HepG2 (cell line): ENCODE data around the gene NCKIPSD. TPM values are rescaled to one million over a fixed set of nuclear protein-coding genes. Genes with fewer than 3 reads are reported as not detected.

Experiments used
- GATAD2A ChIP-seq: IDR thresholded peaks from 2 replicates; pipeline ENCODE4 v1.6.1; 2016
- GPN1 ChIP-seq: sonication (generic); formaldehyde crosslinking; IDR thresholded peaks from 2 replicates; pipeline ENCODE4 v1.5.1; 2020; ENCODE audit warnings: missing genetic modification reagents, borderline replicate concordance
- IKZF4 ChIP-seq: sonication (generic); formaldehyde crosslinking; IDR thresholded peaks from 2 replicates; pipeline ENCODE4 v1.5.1; 2020; ENCODE audit warnings: borderline replicate concordance, mild to moderate bottlenecking, low read depth, missing genetic modification reagents; ENCODE audit errors: not compliant biosample characterization
- IRF1 ChIP-seq: sonication (generic); formaldehyde crosslinking; IDR thresholded peaks from 2 replicates; pipeline ENCODE4 v1.4.0; 2020; ENCODE audit warnings: low read depth, mild to moderate bottlenecking, missing genetic modification reagents
- KLF16 ChIP-seq, 2 experiments: sonication (generic) in 1 of 2; formaldehyde crosslinking in 1 of 2; IDR thresholded peaks; 2 replicates each; pipeline versions ENCODE4 v1.6.1 to v1.8.0; 2016 to 2023; ENCODE audit warnings: missing genetic modification reagents in 2 of 2, missing compliant biosample characterization in 1 of 2
- MIER3 ChIP-seq: IDR thresholded peaks from 2 replicates; pipeline ENCODE4 v1.6.1; 2016; ENCODE audit warnings: missing compliant biosample characterization, borderline replicate concordance
- NR2F1 ChIP-seq, 2 experiments: fragments of 450-650 bp in 1 of 2; formaldehyde crosslinking in 1 of 2; IDR thresholded peaks; 2 replicates each; pipeline versions ENCODE4 v1.5.0 to v1.6.1; 2016 to 2020; ENCODE audit warnings: mild to moderate bottlenecking in 1 of 2, missing compliant biosample characterization in 1 of 2, missing genetic modification reagents in 1 of 2, moderate library complexity in 1 of 2
- SETDB1 ChIP-seq: sonication (generic); formaldehyde crosslinking; IDR thresholded peaks from 2 replicates; pipeline ENCODE4 v1.5.1; 2020; ENCODE audit warnings: missing genetic modification reagents, mild to moderate bottlenecking, borderline replicate concordance
- SSRP1 ChIP-seq: IDR thresholded peaks from 2 replicates; pipeline ENCODE4 v1.6.1; 2016; ENCODE audit warnings: control low read depth
- TBX3 ChIP-seq: fragments of 450-650 bp; IDR thresholded peaks from 2 replicates; pipeline ENCODE4 v1.6.1; 2017; ENCODE audit warnings: antibody characterized with exemption, mild to moderate bottlenecking, inconsistent platforms, borderline replicate concordance
- TEF ChIP-seq: sonication (generic); formaldehyde crosslinking; IDR thresholded peaks from 2 replicates; pipeline ENCODE4 v1.5.0; 2020; ENCODE audit warnings: missing genetic modification reagents
- TIGD3 ChIP-seq: sonication (generic); formaldehyde crosslinking; IDR thresholded peaks from 2 replicates; pipeline ENCODE4 v1.5.1; 2020; ENCODE audit warnings: mild to moderate bottlenecking, missing genetic modification reagents, borderline replicate concordance
- YY1 ChIP-seq: IDR thresholded peaks from 2 replicates; pipeline ENCODE4 v1.6.1; 2011; ENCODE audit warnings: low read length, low read depth, moderate library complexity, mild to moderate bottlenecking; ENCODE audit not compliant: insufficient read depth, insufficient replicate concordance
- ZBTB34 ChIP-seq: sonication (generic); formaldehyde crosslinking; IDR thresholded peaks from 2 replicates; pipeline ENCODE4 v1.8.0; 2022; ENCODE audit warnings: mild to moderate bottlenecking, missing genetic modification reagents
- ZNF263 ChIP-seq: sonication (generic); formaldehyde crosslinking; IDR thresholded peaks from 2 replicates; pipeline ENCODE4 v1.4.0; 2020; ENCODE audit warnings: missing genetic modification reagents
- ZNF44 ChIP-seq: sonication (generic); formaldehyde crosslinking; IDR thresholded peaks from 2 replicates; pipeline ENCODE4 v1.5.1; 2020; ENCODE audit warnings: mild to moderate bottlenecking, missing genetic modification reagents
- polyA plus RNA-seq, 8 experiments: library from polyadenylated mRNA; depleted of rRNA in 3 of 8; stranded (reverse) in 7 of 8; unstranded in 1 of 8; fragments of >200 nt; fragmentation: Illumina TruSeq in 4 of 8; extraction: Trizol in 4 of 8; gene quantifications; 2 replicates each; pipeline versions ENCODE4 v1.2.1 to v1.2.3, GENCODE V29; 2011 to 2016; ENCODE audit warnings: low read depth in 4 of 8, missing spikeins in 1 of 8, mixed read lengths in 1 of 8; ENCODE audit not compliant: insufficient read depth in 1 of 8
- total RNA-seq, 5 experiments: library from RNA; depleted of rRNA; stranded (reverse); fragments of >200 nt; fragmentation: Illumina TruSeq; extraction: Trizol; gene quantifications; 2 replicates each; pipeline ENCODE4 v1.2.3, GENCODE V29; 2016; ENCODE audit warnings: low read depth in 1 of 5
- TF ChIP-seq, protein P1 (sequence below): sonication (generic); formaldehyde crosslinking; IDR thresholded peaks from 2 replicates; pipeline ENCODE4 v1.4.0; 2020; ENCODE audit warnings: missing genetic modification reagents

The NCKIPSD gene
- total and polyA plus RNA-seq, 2 of the 13 experiments (the other 11 are each of a cell fraction or from before 2014, with no cell fraction given) = 13.5 to 35.2 TPM

GRCh38 chr3:48635222-48636021 is 50.3 kb downstream of the NCKIPSD start, which contains the start of gene SLC26A6 (continued):
- TF ChIP-seq, protein P1, sequence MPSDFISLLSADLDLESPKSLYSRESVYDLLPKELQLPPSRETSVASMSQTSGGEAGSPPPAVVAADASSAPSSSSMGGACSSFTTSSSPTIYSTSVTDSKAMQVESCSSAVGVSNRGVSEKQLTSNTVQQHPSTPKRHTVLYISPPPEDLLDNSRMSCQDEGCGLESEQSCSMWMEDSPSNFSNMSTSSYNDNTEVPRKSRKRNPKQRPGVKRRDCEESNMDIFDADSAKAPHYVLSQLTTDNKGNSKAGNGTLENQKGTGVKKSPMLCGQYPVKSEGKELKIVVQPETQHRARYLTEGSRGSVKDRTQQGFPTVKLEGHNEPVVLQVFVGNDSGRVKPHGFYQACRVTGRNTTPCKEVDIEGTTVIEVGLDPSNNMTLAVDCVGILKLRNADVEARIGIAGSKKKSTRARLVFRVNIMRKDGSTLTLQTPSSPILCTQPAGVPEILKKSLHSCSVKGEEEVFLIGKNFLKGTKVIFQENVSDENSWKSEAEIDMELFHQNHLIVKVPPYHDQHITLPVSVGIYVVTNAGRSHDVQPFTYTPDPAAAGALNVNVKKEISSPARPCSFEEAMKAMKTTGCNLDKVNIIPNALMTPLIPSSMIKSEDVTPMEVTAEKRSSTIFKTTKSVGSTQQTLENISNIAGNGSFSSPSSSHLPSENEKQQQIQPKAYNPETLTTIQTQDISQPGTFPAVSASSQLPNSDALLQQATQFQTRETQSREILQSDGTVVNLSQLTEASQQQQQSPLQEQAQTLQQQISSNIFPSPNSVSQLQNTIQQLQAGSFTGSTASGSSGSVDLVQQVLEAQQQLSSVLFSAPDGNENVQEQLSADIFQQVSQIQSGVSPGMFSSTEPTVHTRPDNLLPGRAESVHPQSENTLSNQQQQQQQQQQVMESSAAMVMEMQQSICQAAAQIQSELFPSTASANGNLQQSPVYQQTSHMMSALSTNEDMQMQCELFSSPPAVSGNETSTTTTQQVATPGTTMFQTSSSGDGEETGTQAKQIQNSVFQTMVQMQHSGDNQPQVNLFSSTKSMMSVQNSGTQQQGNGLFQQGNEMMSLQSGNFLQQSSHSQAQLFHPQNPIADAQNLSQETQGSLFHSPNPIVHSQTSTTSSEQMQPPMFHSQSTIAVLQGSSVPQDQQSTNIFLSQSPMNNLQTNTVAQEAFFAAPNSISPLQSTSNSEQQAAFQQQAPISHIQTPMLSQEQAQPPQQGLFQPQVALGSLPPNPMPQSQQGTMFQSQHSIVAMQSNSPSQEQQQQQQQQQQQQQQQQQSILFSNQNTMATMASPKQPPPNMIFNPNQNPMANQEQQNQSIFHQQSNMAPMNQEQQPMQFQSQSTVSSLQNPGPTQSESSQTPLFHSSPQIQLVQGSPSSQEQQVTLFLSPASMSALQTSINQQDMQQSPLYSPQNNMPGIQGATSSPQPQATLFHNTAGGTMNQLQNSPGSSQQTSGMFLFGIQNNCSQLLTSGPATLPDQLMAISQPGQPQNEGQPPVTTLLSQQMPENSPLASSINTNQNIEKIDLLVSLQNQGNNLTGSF (CRISPR knock-in tag) = no peak
- TF ChIP-seq GATAD2A (CRISPR knock-in tag) (no peak; the same call in 1 of the 2 replicates), YY1 (peak; percentile 33), KLF16 (CRISPR knock-in tag; IDR thresholded peaks at IDR 0.05) (peak in 1 of 2 experiments; percentile 68; a peak in 1 of 4 replicates), MIER3 (no peak), TIGD3 (no peak; the same call in 1 of the 2 replicates), SSRP1 (CRISPR knock-in tag) (no peak), TEF (CRISPR knock-in tag) (peak; percentile 71), GPN1 (CRISPR knock-in tag) (0 out of 2 replicates have a peak, but pooled peaks have one; percentile 16), IKZF4 (no peak), ZNF44 (CRISPR knock-in tag) (peak; percentile 17; the same call in 1 of the 2 replicates), ZBTB34 (CRISPR knock-in tag) (no peak), TBX3 (0 out of 2 replicates have a peak, but pooled peaks have one; percentile 7), ZNF263 (peak; percentile 54; the same call in 1 of the 2 replicates), NR2F1 (CRISPR knock-in tag; IDR thresholded peaks at IDR 0.05) (no peak), IRF1 (no peak; the same call in 1 of the 2 replicates), SETDB1 (CRISPR knock-in tag) (peak; percentile 70; the same call in 1 of the 2 replicates)
